Mammary epithelial cell (primary cell): ENCODE measurements around the gene CFAP210.

ENCODE experiments used
- EZH2 ChIP-seq: IDR thresholded peaks from 2 replicates; pipeline ENCODE4 v1.6.1; 2012; ENCODE audit warnings: low read length, inconsistent platforms, borderline replicate concordance
- TF ChIP-seq, protein P1 (sequence below), 2 donors: IDR thresholded peaks in 1 of 2; conservative IDR thresholded peaks in 1 of 2; 2 replicates each; pipeline ENCODE4 v1.5.1; 2011 to 2012; ENCODE audit warnings: inconsistent platforms in 2 of 2, low read length in 2 of 2, mild to moderate bottlenecking in 2 of 2, control low read depth in 1 of 2, low read depth in 1 of 2; ENCODE audit not compliant: insufficient read depth in 1 of 2; ENCODE audit errors: extremely low read depth in 1 of 2

DNA sequence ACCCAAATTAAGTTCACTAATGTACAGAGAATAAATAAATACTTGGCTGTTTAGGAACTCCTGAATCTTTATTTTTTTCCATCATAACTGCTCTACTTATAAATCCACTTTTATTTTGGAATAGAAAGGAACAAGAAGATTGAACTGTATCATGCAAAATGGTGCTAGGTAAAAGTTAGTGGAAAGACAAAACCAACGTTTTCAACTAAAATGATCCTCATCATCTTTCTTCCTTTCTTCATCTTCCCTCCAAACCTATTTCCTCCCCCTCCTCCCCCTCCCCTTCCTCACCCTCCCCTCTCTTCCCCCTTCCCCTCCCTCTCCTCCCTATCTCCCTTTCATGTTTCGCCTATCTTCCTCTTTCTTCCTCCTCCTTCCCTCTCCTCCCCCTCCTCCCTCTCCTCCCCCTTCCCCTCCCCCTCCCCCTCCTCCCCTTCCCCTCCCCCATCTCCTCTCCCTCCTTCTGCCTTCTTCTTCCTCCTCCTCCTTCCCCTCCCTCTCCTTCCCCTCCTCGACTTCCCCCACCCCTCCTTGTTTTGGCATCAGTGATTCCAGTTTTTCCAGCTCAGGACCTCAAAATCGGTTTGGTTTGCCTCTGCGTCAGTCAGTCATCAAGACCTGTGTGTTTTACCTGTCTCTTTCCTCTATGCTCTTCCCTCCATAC, 44.5 kb upstream of the CFAP210 start:
- TF ChIP-seq, protein P1, sequence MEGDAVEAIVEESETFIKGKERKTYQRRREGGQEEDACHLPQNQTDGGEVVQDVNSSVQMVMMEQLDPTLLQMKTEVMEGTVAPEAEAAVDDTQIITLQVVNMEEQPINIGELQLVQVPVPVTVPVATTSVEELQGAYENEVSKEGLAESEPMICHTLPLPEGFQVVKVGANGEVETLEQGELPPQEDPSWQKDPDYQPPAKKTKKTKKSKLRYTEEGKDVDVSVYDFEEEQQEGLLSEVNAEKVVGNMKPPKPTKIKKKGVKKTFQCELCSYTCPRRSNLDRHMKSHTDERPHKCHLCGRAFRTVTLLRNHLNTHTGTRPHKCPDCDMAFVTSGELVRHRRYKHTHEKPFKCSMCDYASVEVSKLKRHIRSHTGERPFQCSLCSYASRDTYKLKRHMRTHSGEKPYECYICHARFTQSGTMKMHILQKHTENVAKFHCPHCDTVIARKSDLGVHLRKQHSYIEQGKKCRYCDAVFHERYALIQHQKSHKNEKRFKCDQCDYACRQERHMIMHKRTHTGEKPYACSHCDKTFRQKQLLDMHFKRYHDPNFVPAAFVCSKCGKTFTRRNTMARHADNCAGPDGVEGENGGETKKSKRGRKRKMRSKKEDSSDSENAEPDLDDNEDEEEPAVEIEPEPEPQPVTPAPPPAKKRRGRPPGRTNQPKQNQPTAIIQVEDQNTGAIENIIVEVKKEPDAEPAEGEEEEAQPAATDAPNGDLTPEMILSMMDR (conservative IDR thresholded peaks at IDR 0.05 in 1 of 2, IDR thresholded peaks at IDR 0.05 in 1 of 2; ENCODE audit: extremely low read depth in 1 of 2, insufficient read depth in 1 of 2, low read depth in 1 of 2, low read length in 2 of 2) = no peak
- no peak for TF ChIP-seq EZH2
